ENCODE data around the gene SHTN1.

SHTN1 gene

GRCh38 chr10:116868198-116868676 is 136.8 kb downstream of the SHTN1 start:
- TF ChIP-seq CTCF (IDR thresholded peaks at IDR 0.05): no peak

GRCh38 chr10:116866987-116867595 is 137.9 kb downstream of the SHTN1 start:
- TF ChIP-seq CTCF (IDR thresholded peaks at IDR 0.05): no peak

- no peak for TF ChIP-seq CTCF (IDR thresholded peaks at IDR 0.05)
These were observed 138.9 kb downstream of the SHTN1 start for GRCh38 chr10:116866066-116866465.

- no peak for TF ChIP-seq CTCF (IDR thresholded peaks at IDR 0.05)
These were observed 140.6 kb downstream of the SHTN1 start for GRCh38 chr10:116864436-116864835.

- TF ChIP-seq CTCF (IDR thresholded peaks at IDR 0.05): no peak
These were observed 143.2 kb downstream of the SHTN1 start for GRCh38 chr10:116861796-116862195.

DNA sequence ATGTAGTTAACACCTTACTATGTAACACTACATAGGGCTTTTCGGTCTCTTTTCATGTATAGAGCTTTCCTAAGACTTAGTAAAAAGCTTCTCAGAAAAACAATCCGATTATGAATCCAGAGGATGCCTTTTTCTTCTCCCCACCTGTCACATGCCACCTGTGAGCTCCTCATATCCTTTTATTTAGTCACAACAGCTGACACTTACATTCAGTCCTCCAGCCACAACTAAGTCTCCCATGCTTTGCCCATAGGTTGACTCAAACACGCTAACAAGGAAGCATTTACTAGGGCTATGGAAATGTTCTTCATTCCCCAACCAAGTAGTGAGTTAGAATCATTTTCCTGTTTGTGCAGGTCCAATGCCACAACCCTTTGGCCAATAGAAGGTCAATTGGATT is 147.8 kb downstream of the SHTN1 start:
- TF ChIP-seq CTCF (IDR thresholded peaks at IDR 0.05): no peak

DNA sequence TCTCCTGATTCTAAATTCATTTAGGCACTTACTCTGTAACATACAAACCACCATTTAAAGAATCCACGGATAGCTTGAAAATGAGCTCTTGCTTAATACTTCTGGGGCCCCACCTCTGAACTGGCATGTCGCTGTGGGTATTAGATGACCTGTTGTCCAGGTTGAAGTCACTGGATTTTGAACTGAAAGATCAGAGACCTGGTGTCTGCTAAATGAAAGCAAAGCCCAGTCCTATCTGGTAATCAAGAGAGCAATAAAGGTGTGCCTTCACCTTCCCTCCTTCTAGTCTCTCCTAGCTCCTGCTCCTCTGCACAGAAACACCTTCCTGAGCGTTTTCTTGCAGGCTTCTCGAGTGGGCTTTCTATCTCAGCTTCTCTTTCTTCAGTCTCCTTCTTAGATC is 151.3 kb downstream of the SHTN1 start:
- no peak for TF ChIP-seq CTCF (IDR thresholded peaks at IDR 0.05)

DNA sequence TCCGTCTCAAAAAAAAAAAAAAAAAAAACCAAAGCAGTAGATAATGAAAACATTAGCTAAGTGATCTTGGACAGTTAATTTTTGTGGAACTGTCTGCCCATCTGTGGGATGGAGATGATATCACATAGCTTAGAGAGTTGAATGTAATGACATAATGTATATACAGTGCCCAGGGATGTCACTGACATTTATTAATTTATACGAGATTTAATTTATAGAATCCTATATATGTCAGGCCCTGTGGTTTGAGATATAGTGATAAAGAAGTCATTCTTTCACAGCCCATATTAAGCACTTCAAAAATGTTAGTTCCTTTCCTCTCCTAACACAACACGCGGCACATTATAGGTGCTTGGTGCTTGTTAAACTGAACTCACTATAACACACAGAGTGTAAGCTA is 151.7 kb downstream of the SHTN1 start:
- TF ChIP-seq CTCF (IDR thresholded peaks at IDR 0.05): no peak

All from LNCAP (cell line).